Ectodermal cell (in vitro differentiated cells): Measurements from ENCODE around the gene RTL10.

Experiments used
- H3K27ac ChIP-seq: 2 replicates; pipeline ENCODE4 v1.7.0; 2013; ENCODE audit warnings: mild to moderate bottlenecking, low read depth, low read length; ENCODE audit not compliant: insufficient read depth, poor library complexity, severe bottlenecking
- H3K27me3 ChIP-seq: 2 replicates; pipeline ENCODE4 v1.7.0; 2013; ENCODE audit warnings: mild to moderate bottlenecking, low read length; ENCODE audit not compliant: insufficient read depth, control insufficient read depth, poor library complexity, severe bottlenecking
- H3K36me3 ChIP-seq: one replicate; pipeline ENCODE4 v1.7.0; 2013; ENCODE audit warnings: low read length; ENCODE audit not compliant: control insufficient read depth, insufficient read depth
- H3K4me1 ChIP-seq: one replicate; pipeline ENCODE4 v1.7.0; 2013; ENCODE audit warnings: low read length; ENCODE audit not compliant: control insufficient read depth, insufficient read depth
- H3K4me3 ChIP-seq: 2 replicates; pipeline ENCODE4 v1.7.0; 2013; ENCODE audit warnings: low read depth, low read length, control low read depth; ENCODE audit not compliant: insufficient read depth
- H3K9me3 ChIP-seq: 2 replicates; pipeline ENCODE4 v1.7.0; 2013; ENCODE audit warnings: mild to moderate bottlenecking, low read length, moderate library complexity; ENCODE audit not compliant: control insufficient read depth
- WGBS, 2 experiments: methylation state at CpG; one replicate each; pipeline ENCODE4 v1.1.7; 2013; ENCODE audit warnings: missing lambda C conversion rate in 2 of 2; 5-methylcytosine and 5-hydroxymethylcytosine counted together

Gene RTL10

GRCh38 chr22:19807914-19808872 is 46.5 kb downstream of the RTL10 start:
- WGBS, 2 experiments: 93 to 96% methylated on average over 20 of the region's 20 CpGs

GRCh38 chr22:19807161-19807913 is 47.3 kb downstream of the RTL10 start:
- H3K4me1 ChIP-seq: peaks cover 8% of the 10 kb centered on the region
- no peaks in the 10 kb centered on the region for H3K36me3 ChIP-seq
- 91 to 95% methylated on average over 15 of the region's 15 CpGs for WGBS, 2 experiments
- H3K4me3 ChIP-seq: no peak overlapping the region
- H3K27me3 ChIP-seq: no peaks in the 10 kb centered on the region
- H3K27ac ChIP-seq: no peak overlapping the region
- no peaks in the 10 kb centered on the region for H3K9me3 ChIP-seq

More at GRCh38 chr22:19807914-19808872, 46.5 kb downstream of the RTL10 start:
- H3K9me3 ChIP-seq: no peaks in the 10 kb centered on the region
- no peaks in the 10 kb centered on the region for H3K36me3 ChIP-seq
- H3K27me3 ChIP-seq: no peaks in the 10 kb centered on the region
- H3K4me1 ChIP-seq: peaks cover 8% of the 10 kb centered on the region
- no peak overlapping the region for H3K4me3 ChIP-seq
- no peak overlapping the region for H3K27ac ChIP-seq

GRCh38 chr22:19806213-19807160 is 48.2 kb downstream of the RTL10 start:
- Histone ChIP-seq H3K9me3 (no peaks in the 10 kb centered on the region), H3K27ac (no peak overlapping the region), H3K4me1 (peaks cover 8% of the 10 kb centered on the region), H3K4me3 (no peak overlapping the region), H3K36me3 (no peaks in the 10 kb centered on the region), H3K27me3 (no peaks in the 10 kb centered on the region)
- WGBS, 2 experiments: 88% methylated on average over 38 of the region's 38 CpGs

GRCh38 chr22:19805821-19806212 is 48.9 kb downstream of the RTL10 start:
- H3K36me3 ChIP-seq: no peaks in the 10 kb centered on the region
- WGBS, 2 experiments: 92 to 93% methylated on average over 8 of the region's 8 CpGs
- H3K4me1 ChIP-seq: peaks cover 4% of the 10 kb centered on the region
- no peaks in the 10 kb centered on the region for H3K9me3 ChIP-seq
- H3K27me3 ChIP-seq: no peaks in the 10 kb centered on the region
- H3K4me3 ChIP-seq: no peak overlapping the region
- H3K27ac ChIP-seq: no peak overlapping the region
